Measurements from ENCODE around the gene TMEM229B.

TMEM229B gene

GRCh38 chr14:67446371-67447032 lies 42.0 kb downstream of the TMEM229B start:
- no peaks in the 10 kb centered on the region for H3K9me3 Mint-ChIP-seq
- H3K4me1 Mint-ChIP-seq (ENCODE audit: low read depth): no peaks in the 10 kb centered on the region
- H3K27me3 Mint-ChIP-seq: peaks cover 37% of the 10 kb centered on the region

GRCh38 chr14:67444395-67444794 lies 44.1 kb downstream of the TMEM229B start:
- Mint-ChIP-seq H3K27me3 (peaks cover 43% of the 10 kb centered on the region), H3K9me3 (no peaks in the 10 kb centered on the region), H3K4me1 (ENCODE audit: low read depth) (no peaks in the 10 kb centered on the region), H3K27ac (no peak overlapping the region), H3K36me3 (ENCODE audit: low read depth) (no peaks in the 10 kb centered on the region), H3K4me3 (no peak overlapping the region)
- intact Hi-C loops (cut with micrococcal nuclease): no loop called here

More at GRCh38 chr14:67446371-67447032, 42.0 kb downstream of the TMEM229B start:
- intact Hi-C loops (cut with micrococcal nuclease): no loop called here
- H3K4me3 Mint-ChIP-seq: no peak overlapping the region
- H3K36me3 Mint-ChIP-seq (ENCODE audit: low read depth): no peaks in the 10 kb centered on the region
- H3K27ac Mint-ChIP-seq: no peak overlapping the region

GRCh38 chr14:67442139-67442906 lies 46.2 kb downstream of the TMEM229B start:
- Mint-ChIP-seq H3K27ac (peak overlapping the region; percentile 38), H3K4me3 (no peak overlapping the region), H3K27me3 (peaks cover 46% of the 10 kb centered on the region), H3K36me3 (ENCODE audit: low read depth) (no peaks in the 10 kb centered on the region), H3K9me3 (no peaks in the 10 kb centered on the region), H3K4me1 (ENCODE audit: low read depth) (no peaks in the 10 kb centered on the region)
- intact Hi-C loops (cut with micrococcal nuclease): no loop called here

- intact Hi-C loops (cut with micrococcal nuclease): no loop called here
Measured at GRCh38 chr14:67441672-67442071, 46.8 kb downstream of the TMEM229B start.

GRCh38 chr14:67441256-67441655 lies 47.3 kb downstream of the TMEM229B start:
- Mint-ChIP-seq H3K9me3 (no peaks in the 10 kb centered on the region), H3K4me3 (no peak overlapping the region), H3K27ac (no peak overlapping the region), H3K4me1 (ENCODE audit: low read depth) (no peaks in the 10 kb centered on the region), H3K36me3 (ENCODE audit: low read depth) (no peaks in the 10 kb centered on the region), H3K27me3 (peaks cover 43% of the 10 kb centered on the region)
- intact Hi-C loops (cut with micrococcal nuclease): no loop called here

More at GRCh38 chr14:67441672-67442071, 46.8 kb downstream of the TMEM229B start:
- Mint-ChIP-seq H3K27me3 (peaks cover 46% of the 10 kb centered on the region), H3K27ac (no peak overlapping the region), H3K9me3 (no peaks in the 10 kb centered on the region), H3K4me3 (no peak overlapping the region), H3K4me1 (ENCODE audit: low read depth) (no peaks in the 10 kb centered on the region), H3K36me3 (ENCODE audit: low read depth) (no peaks in the 10 kb centered on the region)

GRCh38 chr14:67440513-67440912 lies 48.0 kb downstream of the TMEM229B start:
- Mint-ChIP-seq H3K27me3 (peaks cover 42% of the 10 kb centered on the region), H3K9me3 (no peaks in the 10 kb centered on the region), H3K4me1 (ENCODE audit: low read depth) (no peaks in the 10 kb centered on the region), H3K4me3 (no peak overlapping the region), H3K27ac (no peak overlapping the region), H3K36me3 (ENCODE audit: low read depth) (no peaks in the 10 kb centered on the region)
- intact Hi-C loops (cut with micrococcal nuclease): no loop called here

GRCh38 chr14:67438969-67439368 lies 49.6 kb downstream of the TMEM229B start:
- Mint-ChIP-seq H3K4me1 (ENCODE audit: low read depth) (no peaks in the 10 kb centered on the region), H3K27me3 (peaks cover 42% of the 10 kb centered on the region), H3K4me3 (no peak overlapping the region), H3K9me3 (no peaks in the 10 kb centered on the region), H3K27ac (no peak overlapping the region), H3K36me3 (ENCODE audit: low read depth) (no peaks in the 10 kb centered on the region)
- intact Hi-C loops (cut with micrococcal nuclease): no loop called here

GRCh38 chr14:67436006-67436866 lies 52.3 kb downstream of the TMEM229B start:
- intact Hi-C loops (cut with micrococcal nuclease): no loop called here
- no peaks in the 10 kb centered on the region for H3K9me3 Mint-ChIP-seq
- H3K4me3 Mint-ChIP-seq: no peak overlapping the region

GRCh38 chr14:67435603-67436002 lies 52.9 kb downstream of the TMEM229B start:
- intact Hi-C loops (cut with micrococcal nuclease): no loop called here
- Mint-ChIP-seq H3K4me3 (no peak overlapping the region), H3K27ac (no peak overlapping the region), H3K4me1 (ENCODE audit: low read depth) (peaks cover 5% of the 10 kb centered on the region), H3K9me3 (no peaks in the 10 kb centered on the region), H3K27me3 (peaks cover 38% of the 10 kb centered on the region), H3K36me3 (ENCODE audit: low read depth) (no peaks in the 10 kb centered on the region)

More at GRCh38 chr14:67436006-67436866, 52.3 kb downstream of the TMEM229B start:
- Mint-ChIP-seq H3K27me3 (peaks cover 35% of the 10 kb centered on the region), H3K27ac (no peak overlapping the region), H3K36me3 (ENCODE audit: low read depth) (no peaks in the 10 kb centered on the region), H3K4me1 (ENCODE audit: low read depth) (peaks cover 5% of the 10 kb centered on the region)

GRCh38 chr14:67432050-67432564 lies 56.4 kb downstream of the TMEM229B start:
- Mint-ChIP-seq H3K4me3 (no peak overlapping the region), H3K36me3 (ENCODE audit: low read depth) (no peaks in the 10 kb centered on the region), H3K4me1 (ENCODE audit: low read depth) (peaks cover 5% of the 10 kb centered on the region), H3K27ac (no peak overlapping the region), H3K9me3 (no peaks in the 10 kb centered on the region), H3K27me3 (peaks cover 27% of the 10 kb centered on the region)
- intact Hi-C loops (cut with micrococcal nuclease): no loop called here

GRCh38 chr14:67429510-67430205 lies 58.9 kb downstream of the TMEM229B start:
- Mint-ChIP-seq H3K27me3 (peaks cover 38% of the 10 kb centered on the region), H3K4me1 (ENCODE audit: low read depth) (peaks cover 9% of the 10 kb centered on the region), H3K36me3 (ENCODE audit: low read depth) (no peaks in the 10 kb centered on the region), H3K4me3 (no peak overlapping the region), H3K27ac (no peak overlapping the region), H3K9me3 (no peaks in the 10 kb centered on the region)
- intact Hi-C loops (cut with micrococcal nuclease): loop anchor here (10.0 kb wide), 1 partner anchor 85 kb away; no protein-coding TSS in a partner anchor

GRCh38 chr14:67428501-67429031 lies 60.0 kb downstream of the TMEM229B start:
- H3K36me3 Mint-ChIP-seq (ENCODE audit: low read depth): no peaks in the 10 kb centered on the region
- intact Hi-C loops (cut with micrococcal nuclease): loop anchor here (10.0 kb wide), 1 partner anchor 86 kb away; no protein-coding TSS in a partner anchor
- H3K27ac Mint-ChIP-seq: no peak overlapping the region
- H3K9me3 Mint-ChIP-seq: no peaks in the 10 kb centered on the region
- peaks cover 19% of the 10 kb centered on the region for H3K4me1 Mint-ChIP-seq (ENCODE audit: low read depth)
- H3K27me3 Mint-ChIP-seq: peaks cover 37% of the 10 kb centered on the region
- H3K4me3 Mint-ChIP-seq: no peak overlapping the region
